HCT116 (cell line): ENCODE results near the gene AQP5.

Experiments used
- CEBPB ChIP-seq: IDR thresholded peaks from 2 replicates; pipeline ENCODE4 v1.6.1; 2012; ENCODE audit warnings: low read depth
- CTCF ChIP-seq, 3 experiments: fragments of 200-600 bp in 1 of 3; sonication (generic) in 1 of 3; IDR thresholded peaks in 2 of 3; conservative IDR thresholded peaks in 1 of 3; 2 replicates each; pipeline ENCODE4 v1.5.1; 2012 to 2017; ENCODE audit warnings: low read depth in 2 of 3, low read length in 2 of 3, antibody characterized with exemption in 1 of 3, borderline replicate concordance in 1 of 3, control low read depth in 1 of 3, mild to moderate bottlenecking in 1 of 3, mixed read lengths in 1 of 3, mixed run types in 1 of 3, moderate library complexity in 1 of 3; ENCODE audit not compliant: insufficient read depth in 1 of 3
- JUND ChIP-seq: IDR thresholded peaks from 2 replicates; pipeline ENCODE4 v1.6.1; 2012
- POLR2A ChIP-seq: IDR thresholded peaks from 2 replicates; pipeline ENCODE4 v1.7.0; 2011; ENCODE audit warnings: borderline replicate concordance; ENCODE audit not compliant: insufficient read depth, insufficient read length; ENCODE audit errors: extremely low read depth
- RAD21 ChIP-seq: IDR thresholded peaks from 2 replicates; pipeline ENCODE4 v1.6.1; 2012; ENCODE audit warnings: low read depth, mild to moderate bottlenecking
- TCF7L2 ChIP-seq: IDR thresholded peaks from 2 replicates; pipeline ENCODE4 v1.7.0; 2011; ENCODE audit warnings: borderline replicate concordance, inconsistent platforms; ENCODE audit not compliant: insufficient read depth, insufficient read length; ENCODE audit errors: extremely low read depth
- ZNF274 ChIP-seq: fragments of 200-500 bp; sonication (Bioruptor generic); IDR thresholded peaks from 2 replicates; pipeline ENCODE4 v1.6.1; 2014; ENCODE audit warnings: mild to moderate bottlenecking, low read depth, low read length, inconsistent platforms

- TF ChIP-seq POLR2A (no peak), CTCF (IDR thresholded peaks at IDR 0.05 in 2 of 3, conservative IDR thresholded peaks at IDR 0.05 in 1 of 3; ENCODE audit: borderline replicate concordance in 1 of 3, insufficient read depth in 1 of 3, low read depth in 2 of 3, low read length in 2 of 3) (no peak), ZNF274 (no peak), JUND (no peak), CEBPB (no peak), RAD21 (no peak), TCF7L2 (no peak)
Measured at GRCh38 chr12:49968471-49968870, 6.8 kb downstream of the AQP5 start.
